HG03108 (cell line): ENCODE measurements around the gene ZBTB25.

Experiments used
- ATAC-seq: cut with Tn5 transposase; IDR thresholded peaks from one replicate; pipeline ENCODE4 v1.9.1; 2021; ENCODE audit warnings: moderate library complexity; ENCODE audit not compliant: unreplicated experiment

Gene ZBTB25

DNA sequence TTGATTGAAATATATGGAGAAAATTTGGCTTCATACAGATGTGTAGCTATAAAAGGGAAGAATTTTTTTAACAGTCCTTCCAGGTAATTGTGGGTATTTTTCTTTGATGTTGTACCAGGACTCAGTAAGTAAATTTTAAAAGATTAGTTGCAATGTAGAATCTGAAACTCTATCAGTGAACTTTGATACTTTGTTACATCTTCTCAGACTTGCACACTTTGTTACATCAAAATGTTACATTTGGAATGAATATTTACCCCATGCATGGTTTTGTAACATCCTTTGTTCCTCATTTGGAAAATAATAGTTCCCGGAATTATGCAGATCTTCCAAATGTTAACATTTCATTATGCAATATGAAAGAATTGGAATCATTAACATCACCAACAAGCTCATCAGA, 101.7 kb downstream of the ZBTB25 start:
- no peak for ATAC-seq

DNA sequence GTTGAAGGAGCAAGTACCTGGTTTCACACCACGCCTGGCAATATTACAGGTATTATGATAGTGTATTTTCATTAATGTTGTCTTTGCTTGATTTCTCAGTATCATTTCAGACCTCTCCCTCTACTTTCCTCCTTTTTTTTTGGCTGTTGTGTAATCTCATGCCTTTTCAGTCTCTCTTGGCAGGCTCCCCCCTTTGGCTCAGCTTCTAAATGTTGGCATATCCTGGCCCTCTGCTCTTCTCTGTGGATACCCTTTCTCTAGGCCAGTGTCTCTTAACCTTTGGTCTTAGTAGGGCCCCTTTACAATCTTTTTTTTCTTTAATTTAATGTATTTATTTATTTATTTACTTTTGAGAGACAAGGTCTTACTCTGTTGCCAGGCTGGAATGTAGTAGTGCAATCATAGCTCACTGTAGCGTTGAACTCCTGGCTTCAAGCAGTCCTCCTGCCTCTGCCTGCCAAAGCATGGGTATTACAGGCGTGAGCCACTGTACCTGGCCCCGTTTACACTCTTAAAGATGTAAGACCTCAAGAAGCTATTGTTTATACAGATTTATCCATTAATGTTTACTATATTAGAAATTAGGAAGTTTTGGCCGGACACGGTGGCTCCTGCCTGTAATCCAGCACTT, 102.7 kb downstream of the ZBTB25 start:
- no peak for ATAC-seq
